CD4-positive, alpha-beta memory T cell (primary cell): ENCODE measurements around the gene ENOPH1. TPM values are rescaled to one million over a fixed set of nuclear protein-coding genes. Genes with fewer than 3 reads are reported as not detected.

ENCODE experiments used
- CTCF ChIA-PET: fragments of 350-600 bp; sonication (Branson Sonifier 250); formaldehyde crosslinking; loops from one replicate; lab custom pipeline; 2021; ENCODE audit warnings: inconsistent platforms; ENCODE audit not compliant: partially characterized antibody; lab: Charles Lee
- POLR2A ChIA-PET: fragments of 350-600 bp; sonication (Branson Sonifier 250); formaldehyde crosslinking; loops from one replicate; lab custom pipeline; 2021; ENCODE audit not compliant: partially characterized antibody; lab: Charles Lee
- DNase-seq, 5 donors: peaks; one replicate each; pipeline versions ENCODE4 v3.0.0 to v3.0.0-alpha.2; 2020 to 2022; ENCODE audit warnings: mixed read lengths in 1 of 5
- H3K27ac ChIP-seq: one replicate; pipeline ENCODE4 v1.7.0; 2013; ENCODE audit warnings: low read depth, low read length
- H3K27me3 ChIP-seq: 2 replicates; pipeline ENCODE4 v1.7.0; 2013; ENCODE audit warnings: mild to moderate bottlenecking, low read length, moderate library complexity; ENCODE audit not compliant: insufficient read depth
- H3K36me3 ChIP-seq: 2 replicates; pipeline ENCODE4 v1.7.0; 2013; ENCODE audit warnings: mild to moderate bottlenecking, low read length, moderate library complexity; ENCODE audit not compliant: insufficient read depth
- H3K4me1 ChIP-seq: 2 replicates; pipeline ENCODE4 v1.7.0; 2013; ENCODE audit warnings: mild to moderate bottlenecking, low read length, moderate library complexity; ENCODE audit not compliant: insufficient read depth
- H3K4me3 ChIP-seq, 2 donors: one replicate each; pipeline ENCODE4 v1.7.0; 2013; ENCODE audit warnings: low read length in 2 of 2, mild to moderate bottlenecking in 1 of 2
- H3K9me3 ChIP-seq, 2 donors: one replicate each; pipeline ENCODE4 v1.7.0; 2013; ENCODE audit warnings: low read length in 2 of 2, control low read depth in 1 of 2; ENCODE audit not compliant: control insufficient read depth in 1 of 2
- H3K27ac Mint-ChIP-seq, 7 donors: one replicate each; pipeline ENCODE4 v1.8.0; 2020 to 2021; ENCODE audit warnings: mixed read lengths in 7 of 7, mild to moderate bottlenecking in 6 of 7, inconsistent platforms in 3 of 7, moderate library complexity in 3 of 7
- H3K27me3 Mint-ChIP-seq, 2 donors: one replicate each; pipeline ENCODE4 v1.8.0; 2020 to 2021; ENCODE audit warnings: mixed read lengths in 2 of 2
- H3K36me3 Mint-ChIP-seq, 2 donors: one replicate each; pipeline ENCODE4 v1.8.0; 2020 to 2021; ENCODE audit warnings: mixed read lengths in 2 of 2, inconsistent platforms in 1 of 2, mild to moderate bottlenecking in 1 of 2
- H3K4me1 Mint-ChIP-seq, 4 donors: one replicate each; pipeline ENCODE4 v1.8.0; 2020 to 2021; ENCODE audit warnings: mixed read lengths in 4 of 4, mild to moderate bottlenecking in 1 of 4
- H3K4me3 Mint-ChIP-seq, 8 donors: one replicate each; pipeline ENCODE4 v1.8.0; 2020 to 2021; ENCODE audit warnings: mixed read lengths in 8 of 8, mild to moderate bottlenecking in 7 of 8, moderate library complexity in 6 of 8, inconsistent platforms in 3 of 8
- H3K9me3 Mint-ChIP-seq, 8 donors: one replicate each; pipeline ENCODE4 v1.8.0; 2020 to 2021; ENCODE audit warnings: mixed read lengths in 8 of 8, mild to moderate bottlenecking in 5 of 8, inconsistent platforms in 3 of 8, moderate library complexity in 1 of 8
- intact Hi-C: fragments of 100-400 bp; cut with micrococcal nuclease; formaldehyde crosslinking; loops from one replicate; pipeline ENCODE4 v1.15.1; 2023
- polyA plus RNA-seq, 2 donors: library from polyadenylated mRNA; unstranded; fragments of 300-500 nt; fragmentation: Illumina TruSeq; gene quantifications; one replicate each; pipeline ENCODE4 v1.2.3, GENCODE V29; 2021
- total RNA-seq, 2 experiments: library from RNA; stranded (reverse); gene quantifications; one replicate each; pipeline ENCODE4 v1.2.3, GENCODE V29; 2021

The ENOPH1 gene
- total and polyA plus RNA-seq, 4 experiments from 2014 or later: 26.1 to 56.7 (median 33.1) TPM

DNA sequence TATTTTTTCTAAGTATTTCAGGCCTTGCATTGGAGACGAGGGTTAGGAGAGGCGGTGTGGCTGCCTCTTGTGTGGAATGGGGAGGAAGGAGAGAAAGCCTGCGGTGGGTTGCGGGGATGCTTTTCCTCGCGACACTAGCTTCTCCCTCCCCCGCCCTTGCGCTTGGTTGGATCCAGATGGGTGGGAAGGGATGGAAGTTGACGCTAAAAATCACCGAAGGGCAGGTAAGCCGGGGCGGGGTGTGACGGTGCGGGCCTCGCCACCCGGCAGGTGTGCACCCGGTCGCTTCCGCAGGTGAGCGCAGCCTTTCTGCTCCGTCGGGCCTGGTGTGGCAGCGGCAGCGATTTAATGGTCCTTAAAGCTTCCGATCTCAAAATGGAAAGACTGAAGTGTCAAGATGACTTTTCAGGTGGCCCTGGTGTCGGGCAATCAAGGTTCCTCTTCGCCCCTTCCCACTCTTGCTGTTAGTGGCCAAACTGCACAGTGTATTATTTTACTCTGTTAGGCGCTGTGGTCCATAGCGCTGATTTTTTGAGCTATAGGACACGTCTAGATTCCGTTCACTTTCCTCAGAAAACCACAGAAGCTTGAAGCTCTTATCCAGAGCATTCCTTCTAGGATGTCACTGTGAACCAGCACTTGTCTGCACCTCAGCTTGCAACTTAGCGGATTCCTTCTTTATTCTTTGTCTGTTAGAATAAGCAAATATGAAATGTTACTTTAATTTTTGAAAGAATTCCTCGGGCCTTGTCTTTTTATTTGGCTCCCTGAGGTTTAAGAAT, 765 bp downstream of the ENOPH1 start:
- Histone ChIP-seq H3K36me3 (peaks cover 10% of the 10 kb centered on the region), H3K27me3 (no peaks in the 10 kb centered on the region), H3K27ac (peak overlapping the region; percentile 99), H3K4me3 (peak overlapping the region; percentile 66 to 72), H3K4me1 (peaks cover 65% of the 10 kb centered on the region), H3K9me3 (no peaks in the 10 kb centered on the region)
- Mint-ChIP-seq H3K36me3 (peaks cover 30 to 60% of the 10 kb centered on the region in 2 donors), H3K4me3 (peak overlapping the region; percentile 83 to 100 (median 97)), H3K27me3 (no peaks in the 10 kb centered on the region), H3K9me3 (peaks cover 0 to 8% (median 0%) of the 10 kb centered on the region in 8 donors), H3K4me1 (peaks cover 39 to 77% (median 59%) of the 10 kb centered on the region in 4 donors), H3K27ac (peak overlapping the region; percentile 97 to 100 (median 98))
- intact Hi-C loops: loop anchor here (1.0 to 5.0 kb wide), 5 partner anchors 31 to 1024 kb away; partner anchors contain the start of genes HELQ and SEC31A
- POLR2A ChIA-PET: interaction anchor here (0.6 to 1.8 kb wide), 9 partner anchors 9 to 1032 kb away, joined by 3 to 17 read pairs (median 3); partner anchors contain the start of genes HELQ and HNRNPD
- DNase-seq: peak in 4 of 5 donors; percentile 43 to 76 (median 52)
- CTCF ChIA-PET: interaction anchor here (0.7 kb wide), 1 partner anchor 10 kb away, joined by 3 read pairs; no protein-coding TSS in a partner anchor

DNA sequence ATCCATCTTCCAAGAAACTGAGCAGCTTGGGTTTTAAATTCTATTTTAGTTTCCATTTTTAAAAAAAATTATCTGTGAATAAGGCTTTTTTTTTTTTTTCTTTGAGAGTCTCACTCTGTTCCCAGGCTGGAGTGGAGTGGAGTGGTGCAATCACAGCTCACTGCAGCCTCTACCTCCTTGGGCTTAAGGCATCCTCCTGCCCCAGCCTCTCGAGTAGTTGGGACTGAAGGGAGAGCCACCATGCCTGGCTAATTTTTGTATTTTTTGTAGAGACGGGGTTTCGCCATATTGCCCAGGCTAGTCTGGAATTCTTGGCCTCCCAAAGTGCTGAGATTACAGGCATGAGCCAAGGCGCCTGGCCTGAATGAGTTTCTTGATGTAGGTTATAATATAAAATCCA, 1.4 kb downstream of the ENOPH1 start:
- Histone ChIP-seq H3K27me3 (no peaks in the 10 kb centered on the region), H3K27ac (no peak overlapping the region), H3K4me1 (peaks cover 58% of the 10 kb centered on the region), H3K36me3 (peaks cover 3% of the 10 kb centered on the region), H3K4me3 (no peak overlapping the region), H3K9me3 (no peaks in the 10 kb centered on the region)
- Mint-ChIP-seq H3K4me3 (peak overlapping the region in 4 of 8 donors; percentile 83 to 100 (median 97)), H3K4me1 (peaks cover 37 to 75% (median 57%) of the 10 kb centered on the region in 4 donors), H3K9me3 (peaks cover 0 to 8% (median 0%) of the 10 kb centered on the region in 8 donors), H3K27ac (peak overlapping the region in 5 of 7 donors; percentile 35 to 100 (median 97)), H3K27me3 (no peaks in the 10 kb centered on the region), H3K36me3 (peaks cover 23 to 55% of the 10 kb centered on the region in 2 donors)
- no peak for DNase-seq
- intact Hi-C loops: loop anchor here (5.0 kb wide), 1 partner anchor 940 kb away; no protein-coding TSS in a partner anchor
- POLR2A ChIA-PET: interaction anchor here (0.6 to 1.8 kb wide), 6 partner anchors 9 to 1023 kb away, joined by 3 to 17 read pairs (median 4); partner anchors contain the start of genes HELQ and HNRNPD
- CTCF ChIA-PET: interaction anchor here (0.7 kb wide), 1 partner anchor 147 kb away, joined by 3 read pairs; no protein-coding TSS in a partner anchor

DNA sequence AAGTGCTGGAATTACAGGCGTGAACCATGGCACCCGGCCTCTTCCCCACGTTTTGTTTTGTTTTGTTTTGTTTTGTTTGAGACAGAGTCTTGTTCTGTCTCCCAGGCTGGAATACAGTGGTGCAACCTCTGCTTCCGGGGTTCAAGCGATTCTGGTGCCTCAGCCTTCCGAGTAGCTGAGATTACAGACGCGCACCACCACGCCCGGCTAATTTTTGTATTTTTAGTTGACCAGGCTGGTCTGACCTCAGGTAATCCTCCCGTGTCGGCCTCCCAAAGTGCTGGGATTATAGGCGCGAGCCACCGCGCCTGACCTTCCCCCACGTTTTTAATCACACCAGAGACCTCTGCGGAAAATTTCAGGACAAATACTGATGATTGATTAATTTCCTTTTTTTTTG, 2.2 kb downstream of the ENOPH1 start:
- ChIA-PET CTCF (no interaction called here), POLR2A (no interaction called here)
- H3K4me3 Mint-ChIP-seq: peak overlapping the region in 5 of 8 donors; percentile 10 to 73 (median 31)
- H3K36me3 ChIP-seq: peaks cover 3% of the 10 kb centered on the region
- peaks cover 57% of the 10 kb centered on the region for H3K4me1 ChIP-seq
- no peaks in the 10 kb centered on the region for H3K27me3 ChIP-seq
- H3K27ac Mint-ChIP-seq: peak overlapping the region in 4 of 7 donors; percentile 10 to 97 (median 42)
- intact Hi-C loops: loop anchor here (5.0 kb wide), 1 partner anchor 940 kb away; no protein-coding TSS in a partner anchor
- H3K27me3 Mint-ChIP-seq: no peaks in the 10 kb centered on the region
- peaks cover 34 to 75% (median 57%) of the 10 kb centered on the region in 4 donors for H3K4me1 Mint-ChIP-seq
- peaks cover 16 to 50% of the 10 kb centered on the region in 2 donors for H3K36me3 Mint-ChIP-seq
- no peak overlapping the region for H3K27ac ChIP-seq
- peaks cover 0 to 8% (median 0%) of the 10 kb centered on the region in 8 donors for H3K9me3 Mint-ChIP-seq
- no peaks in the 10 kb centered on the region for H3K9me3 ChIP-seq
- no peak overlapping the region for H3K4me3 ChIP-seq
- no peak for DNase-seq

DNA sequence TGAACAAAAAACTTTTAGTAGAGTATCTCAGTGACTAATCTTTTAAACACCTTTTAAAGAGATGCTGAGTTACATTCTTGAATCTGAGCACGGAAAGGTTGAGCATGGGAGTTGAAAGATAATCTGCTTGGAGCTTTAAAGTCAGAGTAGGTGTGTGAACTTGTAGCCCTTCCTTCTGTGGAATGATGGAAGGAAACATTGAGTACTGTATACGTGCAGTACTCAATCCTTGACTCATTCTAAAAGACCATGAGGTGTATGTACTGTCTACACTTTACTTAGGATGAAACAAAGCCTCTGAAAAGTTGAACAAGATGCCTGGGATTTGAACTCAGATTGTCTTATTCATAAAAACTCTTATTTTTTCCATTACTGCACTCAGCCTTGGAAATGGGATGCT, 3.4 kb downstream of the ENOPH1 start:
- H3K4me3 Mint-ChIP-seq: no peak overlapping the region
- H3K27ac Mint-ChIP-seq: peak overlapping the region in 3 of 7 donors; percentile 31 to 76 (median 32)
- H3K27ac ChIP-seq: no peak overlapping the region
- peaks cover 33 to 73% (median 56%) of the 10 kb centered on the region in 4 donors for H3K4me1 Mint-ChIP-seq
- peaks cover 4 to 39% of the 10 kb centered on the region in 2 donors for H3K36me3 Mint-ChIP-seq
- peaks cover 0 to 4% (median 0%) of the 10 kb centered on the region in 8 donors for H3K9me3 Mint-ChIP-seq
- H3K9me3 ChIP-seq: no peaks in the 10 kb centered on the region
- CTCF ChIA-PET: no interaction called here
- no peak overlapping the region for H3K4me3 ChIP-seq
- POLR2A ChIA-PET: no interaction called here
- H3K27me3 ChIP-seq: no peaks in the 10 kb centered on the region
- peaks cover 3% of the 10 kb centered on the region for H3K36me3 ChIP-seq
- DNase-seq: no peak
- intact Hi-C loops: loop anchor here (5.0 kb wide), 1 partner anchor 941 kb away; no protein-coding TSS in a partner anchor
- no peaks in the 10 kb centered on the region for H3K27me3 Mint-ChIP-seq
- H3K4me1 ChIP-seq: peaks cover 51% of the 10 kb centered on the region

DNA sequence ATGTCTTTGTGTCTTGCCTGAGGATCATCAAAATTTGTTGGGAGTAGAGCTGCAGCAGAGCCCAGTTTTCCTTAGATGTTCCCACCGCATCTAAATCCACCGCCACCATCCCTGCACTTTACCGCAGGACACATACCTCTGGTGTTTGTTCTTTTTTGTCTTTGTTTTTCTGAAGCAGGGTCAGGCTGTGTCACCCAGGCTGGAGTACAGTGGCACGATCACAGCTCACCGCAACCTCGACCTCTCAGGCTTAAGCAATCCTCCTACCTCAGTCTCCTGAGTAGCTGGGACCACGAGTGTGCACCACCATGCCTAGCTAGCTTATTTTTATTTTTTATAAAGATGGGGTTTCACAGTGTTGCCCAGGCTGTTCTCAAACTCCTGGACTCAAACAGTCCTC, 4.6 kb downstream of the ENOPH1 start:
- no peak overlapping the region for H3K4me3 Mint-ChIP-seq
- H3K27ac ChIP-seq: no peak overlapping the region
- POLR2A ChIA-PET: interaction anchor here (0.7 kb wide), 1 partner anchor 172 kb away, joined by 3 read pairs; no protein-coding TSS in a partner anchor

DNA sequence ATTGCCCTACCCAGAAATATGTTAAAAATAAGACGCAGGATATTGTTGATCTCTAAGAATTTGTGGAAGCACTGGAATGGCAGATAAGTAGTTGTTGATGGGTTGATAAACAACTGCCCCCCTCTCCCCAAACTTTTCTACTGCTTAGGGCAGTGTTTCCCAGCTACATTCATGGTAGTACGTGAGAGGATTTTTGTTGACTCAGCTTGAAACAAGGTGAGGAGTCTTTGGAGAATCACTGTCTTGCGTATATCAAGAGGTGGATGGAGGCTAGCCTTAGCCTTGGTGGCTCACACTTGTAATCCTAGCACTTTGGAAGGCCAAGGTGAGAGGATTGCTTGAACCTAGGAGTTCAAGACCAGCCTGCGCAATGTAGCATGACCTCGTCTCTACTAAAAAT, 5.7 kb downstream of the ENOPH1 start:
- POLR2A ChIA-PET: no interaction called here
- intact Hi-C loops: no loop called here

More for the DNA sequence above, 4.6 kb downstream of the ENOPH1 start:
- intact Hi-C loops: loop anchor here (5.0 kb wide), 1 partner anchor 943 kb away; no protein-coding TSS in a partner anchor
- CTCF ChIA-PET: no interaction called here
- Mint-ChIP-seq H3K27me3 (no peaks in the 10 kb centered on the region), H3K9me3 (no peaks in the 10 kb centered on the region), H3K4me1 (peaks cover 40 to 77% (median 64%) of the 10 kb centered on the region in 4 donors), H3K27ac (peak overlapping the region in 1 of 7 donors; percentile 36), H3K36me3 (peaks cover 0 to 37% of the 10 kb centered on the region in 2 donors)
- Histone ChIP-seq H3K27me3 (no peaks in the 10 kb centered on the region), H3K9me3 (no peaks in the 10 kb centered on the region), H3K36me3 (peaks cover 3% of the 10 kb centered on the region), H3K4me1 (peaks cover 62% of the 10 kb centered on the region), H3K4me3 (no peak overlapping the region)
- DNase-seq: no peak

More for the DNA sequence above, 5.7 kb downstream of the ENOPH1 start:
- no peak overlapping the region for H3K27ac Mint-ChIP-seq
- peaks cover 0 to 34% of the 10 kb centered on the region in 2 donors for H3K36me3 Mint-ChIP-seq
- no peak overlapping the region for H3K4me3 Mint-ChIP-seq
- no peaks in the 10 kb centered on the region for H3K27me3 Mint-ChIP-seq
- H3K9me3 Mint-ChIP-seq: no peaks in the 10 kb centered on the region
- H3K4me3 ChIP-seq: no peak overlapping the region
- peaks cover 46 to 83% (median 68%) of the 10 kb centered on the region in 4 donors for H3K4me1 Mint-ChIP-seq
- H3K4me1 ChIP-seq: peaks cover 71% of the 10 kb centered on the region
- no peaks in the 10 kb centered on the region for H3K27me3 ChIP-seq
- CTCF ChIA-PET: no interaction called here
- no peaks in the 10 kb centered on the region for H3K9me3 ChIP-seq
- H3K36me3 ChIP-seq: peaks cover 3% of the 10 kb centered on the region
- H3K27ac ChIP-seq: no peak overlapping the region
- DNase-seq: no peak
